A673 (cell line): ENCODE data around the gene PHC2. TPM values are rescaled to one million over a fixed set of nuclear protein-coding genes. Genes with fewer than 3 reads are reported as not detected.

Experiments used
- BruUV-seq: library from RNA; stranded (reverse); fragments of 400-500 nt; replicated peaks from 2 replicates; lab custom pipeline; 2021; lab: Mats Ljungman, UMichigan
- CTCF ChIA-PET: fragments of 300-600 bp; sonication (Branson Sonifier 250); formaldehyde crosslinking; loops from one replicate; lab custom pipeline; 2022; ENCODE audit warnings: antibody characterized with exemption; lab: Charles Lee
- POLR2A ChIA-PET: fragments of 300-600 bp; sonication (Branson Sonifier 250); formaldehyde crosslinking; loops from one replicate; lab custom pipeline; 2022; ENCODE audit warnings: antibody characterized with exemption; ENCODE audit not compliant: low non-redundant PET; lab: Charles Lee
- DNase-seq: peaks from one replicate; pipeline ENCODE4 v3.0.0-alpha.2; 2015; ENCODE audit warnings: low spot score
- H3K27ac ChIP-seq: fragments of 200-600 bp; sonication (generic); 2 replicates; pipeline ENCODE4 v1.5.1; 2016; ENCODE audit warnings: mixed run types, low read depth, mild to moderate bottlenecking, mixed read lengths, antibody characterized with exemption, low read length; ENCODE audit not compliant: poor library complexity, severe bottlenecking
- H3K27me3 ChIP-seq: fragments of 200-600 bp; sonication (generic); replicated peaks from 2 replicates; pipeline ENCODE4 v1.6.1; 2017; ENCODE audit warnings: mixed run types, low read depth, mild to moderate bottlenecking, mixed read lengths, antibody characterized with exemption, low read length; ENCODE audit not compliant: insufficient read depth, poor library complexity
- H3K36me3 ChIP-seq: fragments of 200-600 bp; sonication (generic); 2 replicates; pipeline ENCODE4 v1.6.1; 2016; ENCODE audit warnings: mixed run types, mild to moderate bottlenecking, mixed read lengths, antibody characterized with exemption, low read length; ENCODE audit not compliant: insufficient read depth, poor library complexity, severe bottlenecking
- H3K4me1 ChIP-seq: fragments of 200-600 bp; sonication (generic); 2 replicates; pipeline ENCODE4 v1.6.1; 2017; ENCODE audit warnings: mixed run types, mild to moderate bottlenecking, mixed read lengths, antibody characterized with exemption, low read length; ENCODE audit not compliant: insufficient read depth, poor library complexity, severe bottlenecking
- H3K4me3 ChIP-seq: fragments of 200-600 bp; sonication (generic); 2 replicates; pipeline ENCODE4 v1.5.1; 2016; ENCODE audit warnings: low read depth, mixed run types, mild to moderate bottlenecking, mixed read lengths, low read length; ENCODE audit not compliant: poor library complexity, severe bottlenecking
- H3K9me3 ChIP-seq: fragments of 200-600 bp; sonication (generic); 2 replicates; pipeline ENCODE4 v1.6.1; 2016; ENCODE audit warnings: mixed run types, low read depth, mild to moderate bottlenecking, mixed read lengths, antibody characterized with exemption, low read length; ENCODE audit not compliant: poor library complexity, severe bottlenecking
- CTCF ChIP-seq: fragments of 300-800, 200-600 bp; sonication (generic); conservative IDR thresholded peaks from 2 replicates; pipeline ENCODE4 v1.5.1; 2017; ENCODE audit warnings: low read depth, mild to moderate bottlenecking, antibody characterized with exemption, low read length, moderate library complexity, mixed read lengths
- EZH2 ChIP-seq: fragments of 200-600 bp; sonication (generic); IDR thresholded peaks from 2 replicates; pipeline ENCODE4 v1.6.1; 2017; ENCODE audit warnings: borderline replicate concordance, low read depth, mild to moderate bottlenecking, mixed read lengths, antibody characterized with exemption, low read length; ENCODE audit not compliant: poor library complexity, severe bottlenecking
- intact Hi-C: fragments of 100-400 bp; cut with micrococcal nuclease; formaldehyde crosslinking; loops from one replicate; pipeline ENCODE4 v1.10.0; 2022; ENCODE audit not compliant: unreplicated experiment
- total RNA-seq: library from RNA; stranded (reverse); gene quantifications from 2 replicates; pipeline ENCODE4 v1.2.3, GENCODE V29; 2021

Gene PHC2
- total RNA-seq, 1 experiment from 2014 or later, result 136 TPM

GRCh38 chr1:33358114-33358794 lies 72.6 kb downstream of the PHC2 start:
- CTCF ChIA-PET, result interaction anchor here (0.7 kb wide), 1 partner anchor 98 kb away, joined by 3 read pairs; no protein-coding TSS in a partner anchor
- POLR2A ChIA-PET, result no interaction called here
- intact Hi-C loops, result no loop called here
- Histone ChIP-seq H3K36me3 (peaks cover 11% of the 10 kb centered on the region), H3K27me3 (no peaks in the 10 kb centered on the region), H3K4me1 (peaks cover 17% of the 10 kb centered on the region), H3K4me3 (no peak overlapping the region), H3K9me3 (no peaks in the 10 kb centered on the region), H3K27ac (no peak overlapping the region)
- no peak for DNase-seq
- BruUV-seq, result no TSS peak
- TF ChIP-seq CTCF, result no peak
- TF ChIP-seq EZH2, result no peak

GRCh38 chr1:33357099-33357498 lies 73.8 kb downstream of the PHC2 start:
- H3K4me3 ChIP-seq, result no peak overlapping the region
- ChIA-PET CTCF (no interaction called here), POLR2A (no interaction called here)
- no TSS peak for BruUV-seq
- intact Hi-C loops, result no loop called here
- H3K9me3 ChIP-seq, result no peaks in the 10 kb centered on the region
- TF ChIP-seq EZH2, result no peak
- TF ChIP-seq CTCF, result no peak
- DNase-seq, result no peak
- no peaks in the 10 kb centered on the region for H3K27me3 ChIP-seq
- no peak overlapping the region for H3K27ac ChIP-seq
- peaks cover 6% of the 10 kb centered on the region for H3K4me1 ChIP-seq
- H3K36me3 ChIP-seq, result peaks cover 11% of the 10 kb centered on the region

GRCh38 chr1:33354707-33355316 lies 76.1 kb downstream of the PHC2 start:
- no TSS peak for BruUV-seq
- Histone ChIP-seq H3K4me3 (no peak overlapping the region), H3K27me3 (no peaks in the 10 kb centered on the region), H3K9me3 (no peaks in the 10 kb centered on the region), H3K36me3 (peaks cover 9% of the 10 kb centered on the region), H3K27ac (no peak overlapping the region), H3K4me1 (peaks cover 8% of the 10 kb centered on the region)
- TF ChIP-seq CTCF, result no peak
- no peak for TF ChIP-seq EZH2
- intact Hi-C loops, result no loop called here
- POLR2A ChIA-PET, result no interaction called here
- CTCF ChIA-PET, result no interaction called here
- DNase-seq, result no peak
